ENCODE data around the gene TXLNB. TPM values are rescaled to one million over a fixed set of nuclear protein-coding genes. Genes with fewer than 3 reads are reported as not detected.

TXLNB gene
- polyA plus RNA-seq, 1 of the 3 experiments (the other 2 are of a cell fraction) = 0.12 TPM

GRCh38 chr6:139251045-139251690, 40.6 kb downstream of the TXLNB start:
- Histone ChIP-seq H3K4me1 (ENCODE audit: control insufficient read depth in 1 of 2, insufficient read depth in 2 of 2, low read depth in 1 of 2, low read length in 1 of 2) (no peaks in the 10 kb centered on the region), H2AFZ (ENCODE audit: low read depth) (no peak overlapping the region), H3K9me2 (no peaks in the 10 kb centered on the region), H3K27me3 (ENCODE audit: insufficient read depth) (no peaks in the 10 kb centered on the region; the same call in 1 of the 2 replicates), H3K9me3 (no peaks in the 10 kb centered on the region), H3F3A (replicated peaks; ENCODE audit: insufficient read depth) (no peaks in the 10 kb centered on the region), H3K9ac (no peak overlapping the region), H3K36me3 (replicated peaks in 1 of 2; ENCODE audit: control insufficient read depth in 1 of 2, insufficient read depth in 2 of 2, low read length in 1 of 2) (no peaks in the 10 kb centered on the region), H3K27ac (ENCODE audit: low read depth in 2 of 2, low read length in 1 of 2) (no peak overlapping the region), H3K4me2 (no peak overlapping the region), H4K20me1 (ENCODE audit: insufficient read depth) (no peaks in the 10 kb centered on the region), H3K79me2 (ENCODE audit: insufficient read depth) (no peaks in the 10 kb centered on the region), H3K4me3 (ENCODE audit: low read depth in 2 of 2, low read length in 1 of 2) (no peak overlapping the region)
- DNase-seq = no peak
- 21% methylated on average over 2 of the region's 2 CpGs for WGBS (ENCODE audit: low lambda C conversion rate)
- CTCF ChIA-PET = interaction anchor here (1.1 to 1.2 kb wide), 4 partner anchors 9 to 31 kb away, joined by 3 to 5 read pairs (median 4); no protein-coding TSS in a partner anchor
- TF ChIP-seq SMC3 (IDR thresholded peaks at IDR 0.05; ENCODE audit: low read depth, low read length) (no peak), MEF2A (IDR thresholded peaks at IDR 0.05; ENCODE audit: borderline replicate concordance, low read depth) (no peak)
- POLR2A ChIA-PET = no interaction called here

GRCh38 chr6:139250296-139251044, 41.3 kb downstream of the TXLNB start:
- no peaks in the 10 kb centered on the region for H3K9me2 ChIP-seq
- H3K27me3 ChIP-seq (ENCODE audit: insufficient read depth) = no peaks in the 10 kb centered on the region; the same call in 1 of the 2 replicates
- peak; percentile 64 for DNase-seq
- H3K4me3 ChIP-seq (ENCODE audit: low read depth in 2 of 2, low read length in 1 of 2) = no peak overlapping the region
- no peak overlapping the region for H3K4me2 ChIP-seq
- H3K9me3 ChIP-seq = no peaks in the 10 kb centered on the region
- WGBS (ENCODE audit: low lambda C conversion rate) = 5% methylated on average over 3 of the region's 3 CpGs
- ChIA-PET POLR2A (no interaction called here), CTCF (interaction anchor here (0.6 to 1.2 kb wide), 9 partner anchors 9 to 474 kb away, joined by 3 to 5 read pairs (median 3); no protein-coding TSS in a partner anchor)
- H3K9ac ChIP-seq = no peak overlapping the region
- H3K79me2 ChIP-seq (ENCODE audit: insufficient read depth) = no peaks in the 10 kb centered on the region
- TF ChIP-seq IRF3 (IDR thresholded peaks at IDR 0.05; ENCODE audit: low read depth, low read length) (no peak), TAF1 (IDR thresholded peaks at IDR 0.05; ENCODE audit: borderline replicate concordance, low read depth, low read length) (no peak), SMC3 (IDR thresholded peaks at IDR 0.05; ENCODE audit: low read depth, low read length) (peak; percentile 27; the same call in 1 of the 2 replicates), RAD21 (IDR thresholded peaks at IDR 0.05; ENCODE audit: low read length) (peak; percentile 35; the same call in 1 of the 2 replicates), ELF1 (IDR thresholded peaks at IDR 0.05) (no peak), CTCF (IDR thresholded peaks at IDR 0.05) (peak; percentile 59), FOSL2 (IDR thresholded peaks at IDR 0.05; ENCODE audit: borderline replicate concordance, low read depth) (no peak)
- TF ChIP-seq, protein P1, sequence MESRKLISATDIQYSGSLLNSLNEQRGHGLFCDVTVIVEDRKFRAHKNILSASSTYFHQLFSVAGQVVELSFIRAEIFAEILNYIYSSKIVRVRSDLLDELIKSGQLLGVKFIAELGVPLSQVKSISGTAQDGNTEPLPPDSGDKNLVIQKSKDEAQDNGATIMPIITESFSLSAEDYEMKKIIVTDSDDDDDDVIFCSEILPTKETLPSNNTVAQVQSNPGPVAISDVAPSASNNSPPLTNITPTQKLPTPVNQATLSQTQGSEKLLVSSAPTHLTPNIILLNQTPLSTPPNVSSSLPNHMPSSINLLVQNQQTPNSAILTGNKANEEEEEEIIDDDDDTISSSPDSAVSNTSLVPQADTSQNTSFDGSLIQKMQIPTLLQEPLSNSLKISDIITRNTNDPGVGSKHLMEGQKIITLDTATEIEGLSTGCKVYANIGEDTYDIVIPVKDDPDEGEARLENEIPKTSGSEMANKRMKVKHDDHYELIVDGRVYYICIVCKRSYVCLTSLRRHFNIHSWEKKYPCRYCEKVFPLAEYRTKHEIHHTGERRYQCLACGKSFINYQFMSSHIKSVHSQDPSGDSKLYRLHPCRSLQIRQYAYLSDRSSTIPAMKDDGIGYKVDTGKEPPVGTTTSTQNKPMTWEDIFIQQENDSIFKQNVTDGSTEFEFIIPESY (IDR thresholded peaks at IDR 0.05; ENCODE audit: borderline replicate concordance, low read depth) = no peak
- H3K36me3 ChIP-seq (replicated peaks in 1 of 2; ENCODE audit: control insufficient read depth in 1 of 2, insufficient read depth in 2 of 2, low read length in 1 of 2) = no peaks in the 10 kb centered on the region
- H3F3A ChIP-seq (replicated peaks; ENCODE audit: insufficient read depth) = no peaks in the 10 kb centered on the region
- H3K27ac ChIP-seq (ENCODE audit: low read depth in 2 of 2, low read length in 1 of 2) = no peak overlapping the region
- no peak overlapping the region for H2AFZ ChIP-seq (ENCODE audit: low read depth)
- H4K20me1 ChIP-seq (ENCODE audit: insufficient read depth) = no peaks in the 10 kb centered on the region
- H3K4me1 ChIP-seq (ENCODE audit: control insufficient read depth in 1 of 2, insufficient read depth in 2 of 2, low read depth in 1 of 2, low read length in 1 of 2) = no peaks in the 10 kb centered on the region
